Transverse colon (tissue), 4 donors: Measurements from ENCODE around the gene AXIN1. TPM values are rescaled to one million over a fixed set of nuclear protein-coding genes. Genes with fewer than 3 reads are reported as not detected.
"Not testable (repeated sequence)": the region's sequence is repeated elsewhere in the genome, so short reads cannot be mapped to it uniquely, and the experiment has no call there.

Experiments
- DNase-seq: peaks from one replicate; pipeline ENCODE4 v3.0.0-alpha.2; 2019
- H3K27ac ChIP-seq, 4 donors: fragments of 200-600 bp; sonication (generic); 2 replicates each; pipeline ENCODE4 v1.5.1; 2016 to 2018; ENCODE audit warnings: inconsistent platforms in 4 of 4
- H3K27me3 ChIP-seq: fragments of 200-600 bp; sonication (generic); 2 replicates; pipeline ENCODE4 v1.5.1; 2017; ENCODE audit warnings: inconsistent platforms
- H3K36me3 ChIP-seq, 4 donors: fragments of 200-600 bp; sonication (generic); 2 replicates each; pipeline ENCODE4 v1.5.1; 2017 to 2019; ENCODE audit warnings: inconsistent platforms in 4 of 4
- H3K4me1 ChIP-seq, 4 donors: fragments of 200-600 bp; sonication (generic); 2 replicates each; pipeline ENCODE4 v1.5.1; 2017 to 2020; ENCODE audit warnings: inconsistent platforms in 4 of 4
- H3K4me3 ChIP-seq, 4 donors: fragments of 200-600 bp; sonication (generic); 1 replicate in 1 of 4; 2 replicates in 3 of 4; pipeline versions ENCODE4 v1.5.1 to v1.6.1; 2017 to 2019; ENCODE audit warnings: inconsistent platforms in 4 of 4
- H3K9me3 ChIP-seq, 2 donors: fragments of 200-600 bp; sonication (generic); 2 replicates each; pipeline ENCODE4 v1.5.1; 2017 to 2019; ENCODE audit warnings: inconsistent platforms in 2 of 2
- EP300 ChIP-seq: sonication (generic); formaldehyde crosslinking; IDR thresholded peaks from one replicate; pipeline ENCODE4 v1.6.1; 2017; ENCODE audit warnings: antibody characterized with exemption, low read depth
- POLR2A ChIP-seq: fragments of 450-650 bp; IDR thresholded peaks from one replicate; pipeline ENCODE4 v1.6.1; 2016; ENCODE audit warnings: antibody characterized with exemption, mild to moderate bottlenecking, moderate library complexity
- POLR2AphosphoS5 ChIP-seq, 3 donors: sonication (generic); formaldehyde crosslinking; IDR thresholded peaks; one replicate each; pipeline ENCODE4 v1.6.1; 2016; ENCODE audit warnings: antibody characterized with exemption in 3 of 3
- WGBS, 2 donors: methylation state at CpG; one replicate each; pipeline ENCODE4 v1.1.5; 2018; ENCODE audit warnings: low coverage in 1 of 2; 5-methylcytosine and 5-hydroxymethylcytosine counted together
- in situ Hi-C, 4 donors: fragments of 200-750 bp; cut with MboI; loops; one replicate each; pipeline versions ENCODE4 v1.15.0 to v1.15.1; 2017; ENCODE audit warnings: low sequenced_read_pairs in 3 of 4, low pct_ligation_motif_present in 1 of 4, low pct_unique_long_range_greater_than_20kb in 1 of 4
- intact Hi-C: fragments of 100-400 bp; cut with DNase I; formaldehyde crosslinking; loops from one replicate; pipeline ENCODE4 v1.15.1; 2023; ENCODE audit warnings: low total_unique reads
- total RNA-seq, 4 donors: library from RNA; depleted of rRNA; stranded (reverse); fragments of >200 nt; gene quantifications; one replicate each; pipeline ENCODE4 v1.1.0, GENCODE V29; 2016
- TF ChIP-seq, protein P1 (sequence below), 5 experiments: fragments of 200-600 bp in 3 of 5; fragments of 450-650 bp in 2 of 5; sonication (generic) in 3 of 5; IDR thresholded peaks; 1 replicate in 2 of 5; 2 replicates in 3 of 5; pipeline ENCODE4 v1.5.1; 2016 to 2017; ENCODE audit warnings: antibody characterized with exemption in 5 of 5, inconsistent platforms in 3 of 5, mild to moderate bottlenecking in 2 of 5, moderate library complexity in 1 of 5

Gene AXIN1
- total RNA-seq, 4 donors from 2014 or later, result 41.4 to 73.7 (median 58.7) TPM

DNA sequence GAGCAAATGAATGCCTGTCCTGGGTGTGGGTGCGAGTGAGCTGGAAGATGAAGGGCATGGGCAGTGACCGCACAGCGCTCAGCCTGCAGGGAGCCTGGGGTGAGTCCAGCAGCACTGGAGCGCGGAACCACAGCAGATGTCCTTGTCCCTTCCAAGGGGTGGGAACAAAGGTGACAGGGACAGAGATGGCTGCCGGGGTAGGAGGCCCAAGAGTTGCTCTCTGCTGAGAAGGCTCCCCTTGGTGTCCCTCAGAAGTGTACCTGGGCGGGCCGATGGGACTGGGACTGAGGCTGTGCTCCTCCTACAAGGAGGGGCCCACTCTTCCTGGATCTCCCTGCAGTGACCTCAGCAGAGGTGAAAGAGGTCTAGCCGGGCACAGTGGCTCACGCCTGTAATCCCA, 36.8 kb upstream of the AXIN1 start:
- H3K9me3 ChIP-seq, result no peaks in the 10 kb centered on the region
- intact Hi-C loops, result no loop called here
- WGBS, 2 donors, result 82 to 90% methylated on average over 2 to 10 of the region's 10 CpGs

DNA sequence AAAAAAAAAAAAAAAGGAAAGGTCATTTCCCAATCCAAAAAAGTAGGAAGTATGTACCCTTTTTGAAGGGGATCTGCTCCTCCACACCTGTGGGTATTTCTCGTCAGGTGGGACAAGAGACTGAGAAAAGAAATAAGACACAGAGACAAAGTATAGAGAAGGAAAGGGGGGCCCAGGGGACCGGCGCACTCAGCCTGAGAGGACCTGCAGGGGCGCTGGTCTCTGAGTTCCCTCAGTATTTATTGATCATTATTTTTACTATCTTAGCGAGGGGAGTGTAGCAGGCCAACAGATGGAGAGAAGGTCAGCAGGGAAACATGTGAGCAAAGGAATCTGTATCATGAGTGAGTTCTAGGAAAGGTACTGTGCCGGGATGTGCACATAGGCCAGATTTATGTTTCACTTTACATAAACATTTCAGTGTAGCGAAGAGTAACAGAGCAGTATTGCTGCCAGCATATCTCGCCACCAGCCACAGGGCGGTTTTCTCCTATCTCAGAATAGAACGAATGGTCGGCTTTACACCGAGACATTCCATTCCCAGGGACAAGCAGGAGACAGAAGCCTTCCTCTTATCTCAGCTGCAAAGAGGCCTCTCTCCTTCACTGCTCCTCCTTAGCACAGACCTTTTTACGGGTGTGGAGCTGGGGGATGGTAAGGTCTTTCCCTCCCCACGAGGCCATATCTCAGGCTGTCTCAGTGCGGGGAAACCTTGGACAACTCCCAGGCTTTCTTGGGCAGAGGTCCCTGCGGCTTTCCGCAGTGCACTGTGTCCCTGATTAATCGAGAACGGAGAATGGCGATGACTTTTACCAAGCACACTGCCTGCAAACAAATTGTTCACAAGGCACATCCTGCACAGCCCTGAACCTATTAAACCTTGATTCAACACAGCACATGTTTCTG, 35.5 kb upstream of the AXIN1 start:
- H3K4me3 ChIP-seq, H3K9me3 ChIP-seq, DNase-seq, H3K27me3 ChIP-seq, intact Hi-C loops, in situ Hi-C loops, H3K36me3 ChIP-seq: not testable (repeated sequence)
- 73 to 78% methylated on average over 14 to 20 of the region's 20 CpGs for WGBS, 2 donors
- Histone ChIP-seq H3K4me1 (peaks cover 2 to 12% (median 9%) of the 10 kb centered on the region in 4 donors), H3K27ac (peak overlapping the region; percentile 24 to 78 (median 60))
- TF ChIP-seq POLR2AphosphoS5 (IDR thresholded peaks at IDR 0.05), result peak in 1 of 3 donors; percentile 23

More for the DNA sequence above, 36.8 kb upstream of the AXIN1 start:
- H3K27me3 ChIP-seq, result no peaks in the 10 kb centered on the region
- no peak overlapping the region for H3K27ac ChIP-seq
- in situ Hi-C loops, result no loop called here
- TF ChIP-seq POLR2A, result no peak
- no peak for TF ChIP-seq POLR2AphosphoS5 (IDR thresholded peaks at IDR 0.05)
- TF ChIP-seq EP300, result no peak
- TF ChIP-seq, protein P1, sequence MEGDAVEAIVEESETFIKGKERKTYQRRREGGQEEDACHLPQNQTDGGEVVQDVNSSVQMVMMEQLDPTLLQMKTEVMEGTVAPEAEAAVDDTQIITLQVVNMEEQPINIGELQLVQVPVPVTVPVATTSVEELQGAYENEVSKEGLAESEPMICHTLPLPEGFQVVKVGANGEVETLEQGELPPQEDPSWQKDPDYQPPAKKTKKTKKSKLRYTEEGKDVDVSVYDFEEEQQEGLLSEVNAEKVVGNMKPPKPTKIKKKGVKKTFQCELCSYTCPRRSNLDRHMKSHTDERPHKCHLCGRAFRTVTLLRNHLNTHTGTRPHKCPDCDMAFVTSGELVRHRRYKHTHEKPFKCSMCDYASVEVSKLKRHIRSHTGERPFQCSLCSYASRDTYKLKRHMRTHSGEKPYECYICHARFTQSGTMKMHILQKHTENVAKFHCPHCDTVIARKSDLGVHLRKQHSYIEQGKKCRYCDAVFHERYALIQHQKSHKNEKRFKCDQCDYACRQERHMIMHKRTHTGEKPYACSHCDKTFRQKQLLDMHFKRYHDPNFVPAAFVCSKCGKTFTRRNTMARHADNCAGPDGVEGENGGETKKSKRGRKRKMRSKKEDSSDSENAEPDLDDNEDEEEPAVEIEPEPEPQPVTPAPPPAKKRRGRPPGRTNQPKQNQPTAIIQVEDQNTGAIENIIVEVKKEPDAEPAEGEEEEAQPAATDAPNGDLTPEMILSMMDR (IDR thresholded peaks at IDR 0.05), result no peak
- no peaks in the 10 kb centered on the region for H3K36me3 ChIP-seq
- peaks cover 0 to 4% (median 0%) of the 10 kb centered on the region in 4 donors for H3K4me1 ChIP-seq
- no peak overlapping the region for H3K4me3 ChIP-seq
- no peak for DNase-seq

DNA sequence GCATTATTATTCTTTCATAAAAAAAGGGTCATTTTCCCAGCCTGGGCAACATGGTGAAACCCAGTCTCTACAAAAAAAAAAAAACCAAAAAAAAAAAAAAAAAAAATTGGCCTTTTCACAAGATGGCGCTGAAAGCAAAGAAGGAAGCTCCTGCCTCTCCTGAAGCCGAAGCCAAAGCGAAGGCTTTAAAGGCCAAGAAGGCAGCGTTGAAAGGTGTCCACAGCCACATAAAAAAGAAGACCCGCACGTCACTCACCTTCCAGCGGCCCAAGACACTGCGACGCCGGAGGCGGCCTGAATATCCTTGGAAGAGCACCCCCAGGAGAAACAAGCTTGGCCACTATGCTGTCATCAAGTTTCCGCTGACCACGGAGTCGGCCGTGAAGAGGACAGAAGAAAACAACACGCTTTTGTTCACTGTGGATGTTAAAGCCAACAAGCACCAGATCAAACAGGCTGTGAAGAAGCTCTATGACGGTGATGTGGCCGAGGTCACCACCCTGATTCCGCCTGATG, 34.2 kb upstream of the AXIN1 start:
- intact Hi-C loops, result no loop called here
- DNase-seq, result no peak

DNA sequence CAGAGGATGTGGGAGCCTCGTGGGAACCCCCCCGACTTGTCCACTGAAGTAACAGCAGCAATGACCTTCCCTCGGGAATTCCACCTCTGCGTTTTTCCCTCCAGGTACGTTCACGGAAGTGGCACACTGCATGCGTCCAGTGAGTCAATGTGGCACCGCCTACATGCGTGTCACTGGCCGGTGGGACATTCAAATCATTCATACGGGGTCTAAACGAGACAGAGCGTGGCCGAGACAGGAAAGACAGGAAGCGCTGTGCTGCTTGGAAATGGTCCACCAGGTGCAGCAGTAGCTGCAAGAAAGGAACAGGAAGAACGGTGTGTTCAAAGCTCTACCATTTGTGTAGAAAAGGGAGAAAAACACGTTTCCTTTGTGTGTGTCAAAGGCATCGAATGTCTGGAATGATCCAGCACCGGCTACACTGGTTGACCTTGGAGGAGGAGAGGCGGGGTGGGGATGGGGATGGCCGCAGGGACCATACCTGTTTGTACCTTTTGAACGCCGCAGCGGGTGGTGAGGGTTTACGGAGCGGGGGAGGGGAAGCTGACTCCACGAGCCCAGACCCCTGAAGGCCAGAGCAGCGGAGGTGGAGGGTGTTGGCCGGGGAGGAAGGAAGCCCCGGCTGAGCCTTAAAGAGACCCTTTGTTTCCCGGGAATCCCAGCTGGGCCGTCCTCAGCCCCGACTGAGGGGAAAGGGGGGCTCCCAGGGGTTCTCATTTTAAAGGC, 31.0 kb upstream of the AXIN1 start:
- peak overlapping the region; percentile 85 to 95 (median 92) for H3K27ac ChIP-seq
- H3K4me3 ChIP-seq, result peak overlapping the region in 3 of 4 donors; percentile 76 to 99 (median 89)
- in situ Hi-C loops (no loop called here), intact Hi-C loops (no loop called here)
- H3K36me3 ChIP-seq, result no peaks in the 10 kb centered on the region
- peaks cover 22 to 40% (median 33%) of the 10 kb centered on the region in 4 donors for H3K4me1 ChIP-seq
- no peaks in the 10 kb centered on the region for H3K27me3 ChIP-seq
- WGBS, 2 donors, result 26 to 38% methylated on average over 6 to 33 of the region's 33 CpGs
- TF ChIP-seq POLR2A (peak; percentile 76), EP300 (no peak), POLR2AphosphoS5 (IDR thresholded peaks at IDR 0.05) (peak; percentile 59 to 83 (median 83))
- TF ChIP-seq, protein P1 (IDR thresholded peaks at IDR 0.05), result peak in 1 of 5 experiments; percentile 12
- H3K9me3 ChIP-seq, result no peaks in the 10 kb centered on the region
- DNase-seq, result peak; percentile 82

More for the DNA sequence above, 34.2 kb upstream of the AXIN1 start:
- Histone ChIP-seq H3K27ac (peak overlapping the region; percentile 33 to 78 (median 60)), H3K36me3 (no peaks in the 10 kb centered on the region), H3K9me3 (no peaks in the 10 kb centered on the region), H3K4me1 (peaks cover 6 to 17% (median 12%) of the 10 kb centered on the region in 4 donors), H3K27me3 (no peaks in the 10 kb centered on the region), H3K4me3 (no peak overlapping the region)
- 67 to 74% methylated on average over 14 to 19 of the region's 19 CpGs for WGBS, 2 donors
- TF ChIP-seq POLR2AphosphoS5 (IDR thresholded peaks at IDR 0.05) (no peak), EP300 (no peak), POLR2A (no peak)
- TF ChIP-seq, protein P1 (IDR thresholded peaks at IDR 0.05), result no peak
- in situ Hi-C loops, result no loop called here
